22Rv1 (cell line): Measurements from ENCODE around the gene CACHD1.

Source experiments
- ZFX ChIP-seq: fragments of 450-650 bp; IDR thresholded peaks from 2 replicates; pipeline ENCODE4 v1.6.1; 2017; ENCODE audit warnings: antibody characterized with exemption, borderline replicate concordance
- TF ChIP-seq, protein P1 (sequence below): fragments of 450-650 bp; IDR thresholded peaks from 2 replicates; pipeline ENCODE4 v1.5.1; 2017; ENCODE audit warnings: mild to moderate bottlenecking

DNA sequence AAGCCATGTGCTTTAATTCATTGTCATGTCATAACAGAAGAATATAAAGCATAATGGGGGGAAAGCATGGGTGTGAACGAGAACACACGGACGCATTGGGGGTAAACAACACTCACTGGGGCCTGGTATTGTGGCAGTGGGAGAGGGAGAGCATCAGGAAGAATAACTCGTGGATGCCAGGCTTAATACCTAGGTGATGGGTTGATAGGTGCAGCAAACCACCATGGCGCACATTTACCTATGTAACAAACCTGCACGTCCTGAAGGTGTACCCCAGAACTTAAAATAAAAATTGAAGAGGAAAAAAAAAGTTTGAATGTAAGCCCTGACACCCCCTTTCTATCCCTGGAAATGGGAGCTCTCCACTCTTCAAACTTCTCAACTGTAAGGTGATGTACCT is 34.9 kb upstream of the CACHD1 start:
- TF ChIP-seq, protein P1, sequence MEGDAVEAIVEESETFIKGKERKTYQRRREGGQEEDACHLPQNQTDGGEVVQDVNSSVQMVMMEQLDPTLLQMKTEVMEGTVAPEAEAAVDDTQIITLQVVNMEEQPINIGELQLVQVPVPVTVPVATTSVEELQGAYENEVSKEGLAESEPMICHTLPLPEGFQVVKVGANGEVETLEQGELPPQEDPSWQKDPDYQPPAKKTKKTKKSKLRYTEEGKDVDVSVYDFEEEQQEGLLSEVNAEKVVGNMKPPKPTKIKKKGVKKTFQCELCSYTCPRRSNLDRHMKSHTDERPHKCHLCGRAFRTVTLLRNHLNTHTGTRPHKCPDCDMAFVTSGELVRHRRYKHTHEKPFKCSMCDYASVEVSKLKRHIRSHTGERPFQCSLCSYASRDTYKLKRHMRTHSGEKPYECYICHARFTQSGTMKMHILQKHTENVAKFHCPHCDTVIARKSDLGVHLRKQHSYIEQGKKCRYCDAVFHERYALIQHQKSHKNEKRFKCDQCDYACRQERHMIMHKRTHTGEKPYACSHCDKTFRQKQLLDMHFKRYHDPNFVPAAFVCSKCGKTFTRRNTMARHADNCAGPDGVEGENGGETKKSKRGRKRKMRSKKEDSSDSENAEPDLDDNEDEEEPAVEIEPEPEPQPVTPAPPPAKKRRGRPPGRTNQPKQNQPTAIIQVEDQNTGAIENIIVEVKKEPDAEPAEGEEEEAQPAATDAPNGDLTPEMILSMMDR, result no peak
- no peak for TF ChIP-seq ZFX
